ENCODE measurements around the gene CALHM4. TPM values are rescaled to one million over a fixed set of nuclear protein-coding genes. Genes with fewer than 3 reads are reported as not detected.

Gene CALHM4
- total and polyA plus RNA-seq, 2 of the 13 experiments (the other 11 are each of a cell fraction or from before 2014, with no cell fraction given): not detected

DNA sequence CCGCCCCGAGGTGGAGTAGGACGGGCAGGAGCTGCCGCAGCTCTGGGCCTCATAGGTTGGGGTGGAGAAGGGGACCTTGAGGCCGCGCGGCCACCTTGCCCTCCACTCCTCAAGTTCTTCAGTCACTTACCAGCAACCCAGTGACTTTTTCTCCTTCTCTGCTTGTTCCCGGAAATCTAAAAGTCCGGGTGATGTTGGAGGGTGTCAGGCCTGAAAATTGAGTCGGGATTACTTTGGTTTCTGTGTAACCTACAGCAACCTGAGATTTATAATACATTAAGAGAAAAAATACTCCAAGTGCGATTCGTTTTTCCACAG, 18.1 kb downstream of the CALHM4 start (continued):
- TF ChIP-seq, protein P1, sequence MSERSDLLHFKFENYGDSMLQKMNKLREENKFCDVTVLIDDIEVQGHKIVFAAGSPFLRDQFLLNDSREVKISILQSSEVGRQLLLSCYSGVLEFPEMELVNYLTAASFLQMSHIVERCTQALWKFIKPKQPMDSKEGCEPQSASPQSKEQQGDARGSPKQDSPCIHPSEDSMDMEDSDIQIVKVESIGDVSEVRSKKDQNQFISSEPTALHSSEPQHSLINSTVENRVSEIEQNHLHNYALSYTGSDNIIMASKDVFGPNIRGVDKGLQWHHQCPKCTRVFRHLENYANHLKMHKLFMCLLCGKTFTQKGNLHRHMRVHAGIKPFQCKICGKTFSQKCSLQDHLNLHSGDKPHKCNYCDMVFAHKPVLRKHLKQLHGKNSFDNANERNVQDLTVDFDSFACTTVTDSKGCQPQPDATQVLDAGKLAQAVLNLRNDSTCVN (CRISPR knock-in tag; IDR thresholded peaks at IDR 0.05; ENCODE audit: borderline replicate concordance): no peak
- no peak for TF ChIP-seq CENPX (CRISPR knock-in tag; IDR thresholded peaks at IDR 0.05)
- TF ChIP-seq KLF15 (CRISPR knock-in tag; IDR thresholded peaks at IDR 0.05; ENCODE audit: borderline replicate concordance): no peak
- TF ChIP-seq ZNF761 (CRISPR knock-in tag; conservative IDR thresholded peaks at IDR 0.05): no peak
- TF ChIP-seq, protein P2, sequence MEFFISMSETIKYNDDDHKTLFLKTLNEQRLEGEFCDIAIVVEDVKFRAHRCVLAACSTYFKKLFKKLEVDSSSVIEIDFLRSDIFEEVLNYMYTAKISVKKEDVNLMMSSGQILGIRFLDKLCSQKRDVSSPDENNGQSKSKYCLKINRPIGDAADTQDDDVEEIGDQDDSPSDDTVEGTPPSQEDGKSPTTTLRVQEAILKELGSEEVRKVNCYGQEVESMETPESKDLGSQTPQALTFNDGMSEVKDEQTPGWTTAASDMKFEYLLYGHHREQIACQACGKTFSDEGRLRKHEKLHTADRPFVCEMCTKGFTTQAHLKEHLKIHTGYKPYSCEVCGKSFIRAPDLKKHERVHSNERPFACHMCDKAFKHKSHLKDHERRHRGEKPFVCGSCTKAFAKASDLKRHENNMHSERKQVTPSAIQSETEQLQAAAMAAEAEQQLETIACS (CRISPR knock-in tag; IDR thresholded peaks at IDR 0.05): no peak
- TF ChIP-seq, protein P3, sequence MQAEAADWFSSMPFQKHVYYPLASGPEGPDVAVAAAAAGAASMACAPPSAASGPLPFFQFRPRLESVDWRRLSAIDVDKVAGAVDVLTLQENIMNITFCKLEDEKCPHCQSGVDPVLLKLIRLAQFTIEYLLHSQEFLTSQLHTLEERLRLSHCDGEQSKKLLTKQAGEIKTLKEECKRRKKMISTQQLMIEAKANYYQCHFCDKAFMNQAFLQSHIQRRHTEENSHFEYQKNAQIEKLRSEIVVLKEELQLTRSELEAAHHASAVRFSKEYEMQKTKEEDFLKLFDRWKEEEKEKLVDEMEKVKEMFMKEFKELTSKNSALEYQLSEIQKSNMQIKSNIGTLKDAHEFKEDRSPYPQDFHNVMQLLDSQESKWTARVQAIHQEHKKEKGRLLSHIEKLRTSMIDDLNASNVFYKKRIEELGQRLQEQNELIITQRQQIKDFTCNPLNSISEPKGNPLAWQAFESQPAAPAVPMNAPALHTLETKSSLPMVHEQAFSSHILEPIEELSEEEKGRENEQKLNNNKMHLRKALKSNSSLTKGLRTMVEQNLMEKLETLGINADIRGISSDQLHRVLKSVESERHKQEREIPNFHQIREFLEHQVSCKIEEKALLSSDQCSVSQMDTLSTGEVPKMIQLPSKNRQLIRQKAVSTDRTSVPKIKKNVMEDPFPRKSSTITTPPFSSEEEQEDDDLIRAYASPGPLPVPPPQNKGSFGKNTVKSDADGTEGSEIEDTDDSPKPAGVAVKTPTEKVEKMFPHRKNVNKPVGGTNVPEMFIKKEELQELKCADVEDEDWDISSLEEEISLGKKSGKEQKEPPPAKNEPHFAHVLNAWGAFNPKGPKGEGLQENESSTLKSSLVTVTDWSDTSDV (CRISPR knock-in tag; IDR thresholded peaks at IDR 0.05): no peak
- TF ChIP-seq, protein P4, sequence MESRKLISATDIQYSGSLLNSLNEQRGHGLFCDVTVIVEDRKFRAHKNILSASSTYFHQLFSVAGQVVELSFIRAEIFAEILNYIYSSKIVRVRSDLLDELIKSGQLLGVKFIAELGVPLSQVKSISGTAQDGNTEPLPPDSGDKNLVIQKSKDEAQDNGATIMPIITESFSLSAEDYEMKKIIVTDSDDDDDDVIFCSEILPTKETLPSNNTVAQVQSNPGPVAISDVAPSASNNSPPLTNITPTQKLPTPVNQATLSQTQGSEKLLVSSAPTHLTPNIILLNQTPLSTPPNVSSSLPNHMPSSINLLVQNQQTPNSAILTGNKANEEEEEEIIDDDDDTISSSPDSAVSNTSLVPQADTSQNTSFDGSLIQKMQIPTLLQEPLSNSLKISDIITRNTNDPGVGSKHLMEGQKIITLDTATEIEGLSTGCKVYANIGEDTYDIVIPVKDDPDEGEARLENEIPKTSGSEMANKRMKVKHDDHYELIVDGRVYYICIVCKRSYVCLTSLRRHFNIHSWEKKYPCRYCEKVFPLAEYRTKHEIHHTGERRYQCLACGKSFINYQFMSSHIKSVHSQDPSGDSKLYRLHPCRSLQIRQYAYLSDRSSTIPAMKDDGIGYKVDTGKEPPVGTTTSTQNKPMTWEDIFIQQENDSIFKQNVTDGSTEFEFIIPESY (CRISPR knock-in tag; IDR thresholded peaks at IDR 0.05): no peak
- no peak for TF ChIP-seq ZNF724P (CRISPR knock-in tag; IDR thresholded peaks at IDR 0.05; ENCODE audit: borderline replicate concordance)
- TF ChIP-seq NKX3-1 (CRISPR knock-in tag; IDR thresholded peaks at IDR 0.05): no peak
- TF ChIP-seq SATB2 (CRISPR knock-in tag; IDR thresholded peaks at IDR 0.05): no peak
- TF ChIP-seq SP140L (CRISPR knock-in tag; IDR thresholded peaks at IDR 0.05; ENCODE audit: borderline replicate concordance): no peak
- TF ChIP-seq GABPB1 (CRISPR knock-in tag; IDR thresholded peaks at IDR 0.05): no peak
- TF ChIP-seq SMAD9 (CRISPR knock-in tag; IDR thresholded peaks at IDR 0.05): peak; percentile 40; the same call in 1 of the 2 replicates
- no peak for TF ChIP-seq ZNF747 (CRISPR knock-in tag; IDR thresholded peaks at IDR 0.05; ENCODE audit: borderline replicate concordance)
- TF ChIP-seq PAWR (CRISPR knock-in tag; IDR thresholded peaks at IDR 0.05; ENCODE audit: borderline replicate concordance): no peak
